CD4-positive, alpha-beta T cell treated with Interleukin-15 for 4 hours (primary cell): ENCODE data around the gene KRT8.

Source experiments
- DNase-seq: peaks from one replicate; pipeline ENCODE4 v3.0.0-alpha.2; 2020; ENCODE audit warnings: low spot score

Gene KRT8

DNA sequence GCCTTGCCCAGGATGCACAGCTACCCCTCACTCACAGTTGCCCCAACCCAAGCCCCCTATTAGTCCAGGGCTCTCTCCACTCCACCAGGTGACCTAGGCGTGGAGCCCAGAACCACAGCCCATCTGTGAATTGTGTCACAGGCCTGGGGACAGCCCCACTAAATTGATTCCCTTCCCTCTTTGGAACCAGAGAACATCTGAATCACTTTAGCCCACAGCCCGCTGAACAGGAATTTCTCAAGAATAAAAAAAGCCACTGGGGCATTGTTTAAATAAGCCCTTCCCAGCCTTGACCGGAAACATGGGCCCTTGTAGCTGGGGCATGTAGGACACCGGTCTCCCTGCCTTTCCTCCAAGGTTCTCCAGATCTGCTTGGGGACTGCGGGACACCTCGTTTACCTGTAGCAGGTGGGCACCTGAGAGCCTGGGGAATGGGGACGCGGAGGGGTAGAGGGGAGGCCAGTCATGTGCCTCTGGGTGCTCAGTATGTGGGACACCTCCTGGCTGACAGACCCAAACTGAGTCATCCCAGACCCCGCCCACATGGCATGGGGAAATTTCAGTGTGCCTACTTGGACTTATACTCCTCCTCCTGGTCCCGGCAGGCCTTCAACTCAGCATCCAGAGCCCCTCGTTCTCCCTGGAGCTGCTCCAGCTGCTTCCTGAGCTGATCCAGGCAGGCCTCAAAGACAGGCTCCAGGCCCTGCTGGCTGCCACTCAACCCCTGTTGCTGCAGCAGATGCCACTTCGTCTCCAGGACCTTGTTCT, 57.4 kb downstream of the KRT8 start:
- DNase-seq: no peak
